Mesenchymal stem cell (in vitro differentiated cells and primary cell): ENCODE measurements around the gene CCAR1. TPM values are rescaled to one million over a fixed set of nuclear protein-coding genes. Genes with fewer than 3 reads are reported as not detected.

ENCODE experiments used
- DNase-seq: peaks from one replicate; pipeline ENCODE4 v3.0.0-alpha.2; 2013
- H2AFZ ChIP-seq: one replicate; pipeline ENCODE4 v1.6.1; 2013; ENCODE audit warnings: low read depth, mild to moderate bottlenecking, control low read depth, inconsistent platforms, low read length, moderate library complexity
- H2AK5ac ChIP-seq: 2 replicates; pipeline ENCODE4 v1.6.1; 2013; ENCODE audit warnings: low read length, moderate library complexity, mild to moderate bottlenecking, inconsistent platforms; ENCODE audit not compliant: severe bottlenecking
- H2BK120ac ChIP-seq: one replicate; pipeline ENCODE4 v1.6.1; 2013; ENCODE audit warnings: low read depth, mild to moderate bottlenecking, inconsistent platforms, low read length, moderate library complexity
- H2BK12ac ChIP-seq, 2 experiments: one replicate each; pipeline ENCODE4 v1.6.1; 2013; ENCODE audit warnings: inconsistent platforms in 2 of 2, low read length in 2 of 2, mild to moderate bottlenecking in 2 of 2, moderate library complexity in 2 of 2, control low read depth in 1 of 2
- H2BK15ac ChIP-seq: one replicate; pipeline ENCODE4 v1.6.1; 2013; ENCODE audit warnings: mild to moderate bottlenecking, low read depth, inconsistent platforms; ENCODE audit not compliant: poor library complexity, severe bottlenecking
- H2BK5ac ChIP-seq: 2 replicates; pipeline ENCODE4 v1.6.1; 2013; ENCODE audit warnings: low read depth, mild to moderate bottlenecking, low read length, control low read depth, inconsistent platforms; ENCODE audit not compliant: poor library complexity, severe bottlenecking
- H3K14ac ChIP-seq, 2 experiments: one replicate each; pipeline ENCODE4 v1.6.1; 2013; ENCODE audit warnings: inconsistent platforms in 2 of 2, low read length in 2 of 2, control low read depth in 1 of 2, mild to moderate bottlenecking in 1 of 2, moderate library complexity in 1 of 2
- H3K18ac ChIP-seq, 2 experiments: one replicate each; pipeline ENCODE4 v1.6.1; 2013; ENCODE audit warnings: inconsistent platforms in 2 of 2, low read length in 2 of 2, control low read depth in 1 of 2, low read depth in 1 of 2, mild to moderate bottlenecking in 1 of 2
- H3K23ac ChIP-seq, 2 experiments: one replicate each; pipeline ENCODE4 v1.6.1; 2013; ENCODE audit warnings: inconsistent platforms in 2 of 2, low read length in 2 of 2, mild to moderate bottlenecking in 2 of 2, moderate library complexity in 2 of 2, control low read depth in 1 of 2
- H3K27ac ChIP-seq: 2 replicates; pipeline ENCODE4 v1.5.1; 2013; ENCODE audit warnings: mild to moderate bottlenecking, moderate library complexity, low read length, control low read depth, inconsistent platforms; ENCODE audit not compliant: poor library complexity, severe bottlenecking
- H3K27me3 ChIP-seq, 2 experiments: 2 replicates each; pipeline versions ENCODE4 v1.6.1 to v1.7.0; 2013; ENCODE audit warnings: low read length in 2 of 2, mild to moderate bottlenecking in 2 of 2, moderate library complexity in 2 of 2, control low read depth in 1 of 2, inconsistent platforms in 1 of 2; ENCODE audit not compliant: control insufficient read depth in 1 of 2, insufficient read depth in 1 of 2
- H3K36me3 ChIP-seq, 2 experiments: 2 replicates each; pipeline versions ENCODE4 v1.6.1 to v1.7.0; 2013; ENCODE audit warnings: low read length in 2 of 2, control low read depth in 1 of 2, inconsistent platforms in 1 of 2, low read depth in 1 of 2, mild to moderate bottlenecking in 1 of 2; ENCODE audit not compliant: insufficient read depth in 2 of 2, control insufficient read depth in 1 of 2
- H3K4ac ChIP-seq, 2 experiments: one replicate each; pipeline ENCODE4 v1.6.1; 2013; ENCODE audit warnings: inconsistent platforms in 2 of 2, low read length in 2 of 2, mild to moderate bottlenecking in 2 of 2, moderate library complexity in 2 of 2, control low read depth in 1 of 2, low read depth in 1 of 2
- H3K4me1 ChIP-seq: 2 replicates; pipeline ENCODE4 v1.6.1; 2013; ENCODE audit warnings: low read depth, low read length, control low read depth; ENCODE audit not compliant: control insufficient read depth, insufficient read depth
- H3K4me2 ChIP-seq: 2 replicates; pipeline ENCODE4 v1.6.1; 2013; ENCODE audit warnings: low read length, mild to moderate bottlenecking, inconsistent platforms; ENCODE audit not compliant: poor library complexity, severe bottlenecking
- H3K4me3 ChIP-seq, 2 experiments: 2 replicates each; pipeline versions ENCODE4 v1.5.1 to v1.7.0; 2013; ENCODE audit warnings: low read length in 2 of 2, mild to moderate bottlenecking in 2 of 2, control low read depth in 1 of 2, low read depth in 1 of 2; ENCODE audit not compliant: insufficient read depth in 1 of 2
- H3K79me1 ChIP-seq: replicated peaks from 2 replicates; pipeline ENCODE4 v1.6.1; 2013; ENCODE audit warnings: mild to moderate bottlenecking, control low read depth, low read length, inconsistent platforms; ENCODE audit not compliant: poor library complexity, severe bottlenecking
- H3K9ac ChIP-seq: 2 replicates; pipeline ENCODE4 v1.7.0; 2013; ENCODE audit warnings: mild to moderate bottlenecking, low read length, moderate library complexity
- H3K9me3 ChIP-seq: 2 replicates; pipeline ENCODE4 v1.7.0; 2013; ENCODE audit warnings: mild to moderate bottlenecking, low read length; ENCODE audit not compliant: control insufficient read depth
- H4K8ac ChIP-seq: one replicate; pipeline ENCODE4 v1.6.1; 2013; ENCODE audit warnings: inconsistent platforms, mild to moderate bottlenecking, low read length, moderate library complexity
- H4K91ac ChIP-seq: one replicate; pipeline ENCODE4 v1.6.1; 2013; ENCODE audit warnings: mild to moderate bottlenecking, low read length, inconsistent platforms
- WGBS: methylation state at CpG from one replicate; pipeline ENCODE4 v1.1.7; 2013; ENCODE audit warnings: mixed read lengths; 5-methylcytosine and 5-hydroxymethylcytosine counted together
- polyA plus RNA-seq, 2 experiments: library from polyadenylated mRNA; stranded (reverse); fragments of 200-250 nt; gene quantifications; one replicate each; pipeline ENCODE4 v1.2.3, GENCODE V29; 2013

CCAR1 gene, protein sequence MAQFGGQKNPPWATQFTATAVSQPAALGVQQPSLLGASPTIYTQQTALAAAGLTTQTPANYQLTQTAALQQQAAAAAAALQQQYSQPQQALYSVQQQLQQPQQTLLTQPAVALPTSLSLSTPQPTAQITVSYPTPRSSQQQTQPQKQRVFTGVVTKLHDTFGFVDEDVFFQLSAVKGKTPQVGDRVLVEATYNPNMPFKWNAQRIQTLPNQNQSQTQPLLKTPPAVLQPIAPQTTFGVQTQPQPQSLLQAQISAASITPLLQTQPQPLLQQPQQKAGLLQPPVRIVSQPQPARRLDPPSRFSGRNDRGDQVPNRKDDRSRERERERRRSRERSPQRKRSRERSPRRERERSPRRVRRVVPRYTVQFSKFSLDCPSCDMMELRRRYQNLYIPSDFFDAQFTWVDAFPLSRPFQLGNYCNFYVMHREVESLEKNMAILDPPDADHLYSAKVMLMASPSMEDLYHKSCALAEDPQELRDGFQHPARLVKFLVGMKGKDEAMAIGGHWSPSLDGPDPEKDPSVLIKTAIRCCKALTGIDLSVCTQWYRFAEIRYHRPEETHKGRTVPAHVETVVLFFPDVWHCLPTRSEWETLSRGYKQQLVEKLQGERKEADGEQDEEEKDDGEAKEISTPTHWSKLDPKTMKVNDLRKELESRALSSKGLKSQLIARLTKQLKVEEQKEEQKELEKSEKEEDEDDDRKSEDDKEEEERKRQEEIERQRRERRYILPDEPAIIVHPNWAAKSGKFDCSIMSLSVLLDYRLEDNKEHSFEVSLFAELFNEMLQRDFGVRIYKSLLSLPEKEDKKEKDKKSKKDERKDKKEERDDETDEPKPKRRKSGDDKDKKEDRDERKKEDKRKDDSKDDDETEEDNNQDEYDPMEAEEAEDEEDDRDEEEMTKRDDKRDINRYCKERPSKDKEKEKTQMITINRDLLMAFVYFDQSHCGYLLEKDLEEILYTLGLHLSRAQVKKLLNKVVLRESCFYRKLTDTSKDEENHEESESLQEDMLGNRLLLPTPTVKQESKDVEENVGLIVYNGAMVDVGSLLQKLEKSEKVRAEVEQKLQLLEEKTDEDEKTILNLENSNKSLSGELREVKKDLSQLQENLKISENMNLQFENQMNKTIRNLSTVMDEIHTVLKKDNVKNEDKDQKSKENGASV
- polyA plus RNA-seq (2013, experiment 1 of 2) = 84.5 TPM
- polyA plus RNA-seq (2013, experiment 2 of 2) = 75.4 TPM

DNA sequence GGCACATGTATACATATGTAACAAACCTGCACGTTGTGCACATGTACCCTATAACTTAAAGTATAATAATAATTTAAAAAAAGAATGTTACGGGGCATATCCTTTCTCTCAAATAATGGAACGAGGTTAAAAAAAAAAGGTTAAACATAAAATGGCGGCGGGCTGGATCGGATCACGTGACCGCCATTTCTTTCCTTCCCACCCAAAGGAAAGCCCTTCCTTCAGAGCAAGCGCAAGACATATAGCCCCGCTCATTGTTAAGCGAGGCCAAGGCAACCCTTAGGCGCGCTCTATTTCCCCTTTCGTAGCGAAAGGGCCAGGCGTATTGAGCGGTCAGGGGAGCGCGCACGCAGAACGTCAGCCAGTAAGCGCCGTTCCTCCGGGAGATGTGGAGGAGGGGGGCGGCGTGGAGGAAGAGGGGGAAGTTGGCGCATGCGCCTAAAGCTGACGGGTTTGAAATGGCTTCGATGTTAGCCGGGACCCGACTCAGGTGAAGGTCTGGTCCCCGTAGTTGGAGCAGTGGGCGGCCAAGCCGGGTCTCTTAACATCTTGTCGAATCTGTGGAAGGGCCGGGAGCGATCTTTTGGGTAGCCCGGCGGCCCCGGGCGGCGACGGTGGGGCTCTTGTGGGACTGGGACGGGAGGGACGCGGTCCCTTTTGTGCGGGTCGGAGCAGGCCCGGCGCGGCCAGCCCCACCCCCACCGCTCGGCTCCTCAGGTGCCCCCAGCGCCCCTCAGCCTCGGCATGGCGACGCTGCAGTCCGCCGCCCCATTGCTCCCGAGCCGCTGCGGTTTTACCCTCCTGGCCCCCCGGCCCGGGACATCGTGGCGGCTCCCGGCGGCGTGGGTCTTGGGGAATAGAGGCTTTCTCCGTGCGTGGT, at the start of gene CCAR1:
Gene CCAR1, plus strand, starts transcription at position 447 of the 880 bp plus-strand sequence. CDS start 1,266 bp downstream, outside the sequence.
- WGBS = 1% methylated on average over 68 of the region's 72 CpGs

DNA sequence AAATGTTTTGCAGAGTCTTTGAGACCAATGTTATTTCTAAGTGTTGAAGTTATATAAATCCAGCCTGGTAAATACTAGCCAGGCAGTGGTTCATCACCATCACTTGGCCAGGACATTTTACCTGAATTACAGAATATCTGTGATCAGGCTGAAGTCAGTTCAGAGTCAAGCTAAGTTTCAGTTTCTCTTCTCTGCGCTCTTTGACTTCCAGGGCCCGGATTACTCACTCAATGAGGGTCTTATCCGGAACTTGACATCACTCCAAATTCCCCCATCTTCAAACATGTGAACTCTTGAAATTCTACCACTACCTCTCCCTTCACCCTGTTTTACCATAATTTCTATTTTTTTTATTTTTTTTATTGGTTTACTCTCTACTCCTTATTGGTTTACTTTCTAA, 36.6 kb upstream of the CCAR1 start:
- Histone ChIP-seq H3K14ac (no peak overlapping the region), H3K36me3 (peaks cover 8 to 36% of the 10 kb centered on the region in 2 experiments), H3K4ac (no peak overlapping the region), H3K27ac (no peak overlapping the region), H2BK5ac (no peak overlapping the region), H3K79me1 (no peaks in the 10 kb centered on the region), H2BK15ac (no peak overlapping the region), H2BK120ac (no peak overlapping the region), H3K9me3 (no peaks in the 10 kb centered on the region), H3K27me3 (no peaks in the 10 kb centered on the region), H3K9ac (no peak overlapping the region), H2AFZ (no peak overlapping the region), H2AK5ac (no peak overlapping the region), H3K23ac (no peak overlapping the region), H2BK12ac (no peak overlapping the region), H3K4me1 (no peaks in the 10 kb centered on the region), H4K8ac (no peak overlapping the region), H3K4me2 (no peak overlapping the region), H3K4me3 (no peak overlapping the region), H3K18ac (no peak overlapping the region), H4K91ac (no peak overlapping the region)
- no peak for DNase-seq
- 96% methylated on average over 3 of the region's 3 CpGs for WGBS

More for the DNA sequence above, at the start of gene CCAR1:
- Histone ChIP-seq H3K9ac (peak within 1 kb of the TSS; percentile 98), H2BK120ac (peak within 1 kb of the TSS; percentile 89), H2BK12ac (peak within 1 kb of the TSS; percentile 54 to 60), H3K4ac (peak within 1 kb of the TSS; percentile 98 to 100), H3K4me1 (peaks cover 4% of the 10 kb centered on the region), H3K4me2 (peak within 1 kb of the TSS; percentile 51), H4K8ac (peak within 1 kb of the TSS; percentile 95), H2BK5ac (peak within 1 kb of the TSS; percentile 98), H3K79me1 (peaks cover 5% of the 10 kb centered on the region), H3K4me3 (peak within 1 kb of the TSS; percentile 97 to 99), H3K23ac (peak within 1 kb of the TSS in 1 of 2 experiments; percentile 94), H2AK5ac (peak within 1 kb of the TSS; percentile 77), H4K91ac (peak within 1 kb of the TSS; percentile 95), H3K18ac (peak within 1 kb of the TSS; percentile 98), H2AFZ (peak within 1 kb of the TSS; percentile 81), H3K27ac (peak within 1 kb of the TSS; percentile 53), H2BK15ac (peak within 1 kb of the TSS; percentile 67), H3K36me3 (peaks cover 22 to 23% of the 10 kb centered on the region in 2 experiments), H3K27me3 (no peaks in the 10 kb centered on the region), H3K14ac (peak within 1 kb of the TSS in 1 of 2 experiments; percentile 97), H3K9me3 (no peaks in the 10 kb centered on the region)
- peak; percentile 99 for DNase-seq

DNA sequence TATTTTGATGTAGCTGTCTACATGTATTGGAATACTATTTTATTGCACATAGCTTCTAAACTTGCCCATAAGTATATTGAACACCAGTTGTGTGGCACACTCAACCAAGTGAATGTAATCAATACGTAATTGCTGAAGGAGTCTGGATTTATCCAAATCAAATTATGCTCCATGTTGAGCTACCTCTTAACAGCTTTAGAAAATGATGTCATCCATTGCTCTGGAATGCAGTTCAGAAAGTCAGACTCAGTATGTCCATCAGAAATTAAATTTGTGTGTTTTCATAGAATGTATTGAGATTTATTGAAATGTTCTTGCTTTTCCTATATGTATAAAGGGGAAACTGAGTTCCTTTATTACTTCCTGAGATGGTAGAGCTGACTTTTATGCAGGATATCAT, 25.0 kb upstream of the CCAR1 start:
- Histone ChIP-seq H3K4ac (no peak overlapping the region), H3K27ac (no peak overlapping the region), H3K14ac (no peak overlapping the region), H4K91ac (no peak overlapping the region), H3K9me3 (no peaks in the 10 kb centered on the region), H2AK5ac (no peak overlapping the region), H3K27me3 (no peaks in the 10 kb centered on the region), H3K9ac (no peak overlapping the region), H2AFZ (no peak overlapping the region), H3K4me1 (no peaks in the 10 kb centered on the region), H3K79me1 (no peaks in the 10 kb centered on the region), H3K4me2 (no peak overlapping the region), H4K8ac (no peak overlapping the region), H3K4me3 (no peak overlapping the region), H3K23ac (no peak overlapping the region), H2BK15ac (no peak overlapping the region), H2BK12ac (no peak overlapping the region), H3K36me3 (peaks cover 4 to 8% of the 10 kb centered on the region in 2 experiments), H2BK120ac (no peak overlapping the region), H2BK5ac (no peak overlapping the region), H3K18ac (no peak overlapping the region)
- 100% methylated on average over 1 of the region's 1 CpG for WGBS
- no peak for DNase-seq
